Neural progenitor cell (in vitro differentiated cells): ENCODE data around the gene SPIN1. TPM values are rescaled to one million over a fixed set of nuclear protein-coding genes. Genes with fewer than 3 reads are reported as not detected.

Experiments used
- DNase-seq: peaks from one replicate; pipeline ENCODE4 v3.0.0-alpha.2; 2016; ENCODE audit warnings: low spot score
- H2AFZ ChIP-seq: fragments of 200-600 bp; sonication (generic); replicated peaks from 2 replicates; pipeline ENCODE4 v1.6.1; 2016; ENCODE audit warnings: antibody characterized with exemption
- H3F3A ChIP-seq: fragments of 200-600 bp; sonication (generic); 2 replicates; pipeline ENCODE4 v1.6.1; 2016; ENCODE audit warnings: antibody characterized with exemption, low read depth
- H3K27ac ChIP-seq: fragments of 200-600 bp; sonication (generic); 2 replicates; pipeline ENCODE4 v1.5.1; 2016; ENCODE audit warnings: mild to moderate bottlenecking
- H3K27me3 ChIP-seq: fragments of 200-600 bp; sonication (generic); 2 replicates; pipeline ENCODE4 v1.6.1; 2016; ENCODE audit warnings: mild to moderate bottlenecking, moderate library complexity
- H3K36me3 ChIP-seq: fragments of 200-600 bp; sonication (generic); 2 replicates; pipeline ENCODE4 v1.5.1; 2016
- H3K4me1 ChIP-seq: fragments of 200-600 bp; sonication (generic); 2 replicates; pipeline ENCODE4 v1.6.1; 2016; ENCODE audit warnings: mixed run types
- H3K4me2 ChIP-seq: fragments of 200-600 bp; sonication (generic); 2 replicates; pipeline ENCODE4 v1.6.1; 2016
- H3K4me3 ChIP-seq: fragments of 200-600 bp; sonication (generic); 2 replicates; pipeline ENCODE4 v1.5.1; 2016
- H3K79me2 ChIP-seq: fragments of 200-600 bp; sonication (generic); 2 replicates; pipeline ENCODE4 v1.6.1; 2016; ENCODE audit warnings: low read depth
- H3K9ac ChIP-seq: fragments of 200-600 bp; sonication (generic); 2 replicates; pipeline ENCODE4 v1.6.1; 2016
- H3K9me3 ChIP-seq: fragments of 200-600 bp; sonication (generic); 2 replicates; pipeline ENCODE4 v1.5.1; 2016; ENCODE audit warnings: low read depth
- H4K20me1 ChIP-seq: fragments of 200-600 bp; sonication (generic); 2 replicates; pipeline ENCODE4 v1.6.1; 2016; ENCODE audit warnings: low read depth
- H3K27ac Mint-ChIP-seq: 3 replicates; pipeline ENCODE4 v1.8.0; 2021; ENCODE audit warnings: mixed read lengths
- H3K27me3 Mint-ChIP-seq: 2 replicates; pipeline ENCODE4 v1.8.0; 2022; ENCODE audit warnings: low read depth, mild to moderate bottlenecking, inconsistent platforms, moderate library complexity, mixed read lengths; ENCODE audit not compliant: insufficient read depth
- H3K36me3 Mint-ChIP-seq: 3 replicates; pipeline ENCODE4 v1.8.0; 2021; ENCODE audit warnings: mixed read lengths
- H3K4me1 Mint-ChIP-seq: 3 replicates; pipeline ENCODE4 v1.8.0; 2021; ENCODE audit warnings: mixed read lengths
- H3K4me3 Mint-ChIP-seq: 3 replicates; pipeline ENCODE4 v1.8.0; 2021; ENCODE audit warnings: mild to moderate bottlenecking, moderate library complexity, mixed read lengths
- H3K9me3 Mint-ChIP-seq: 3 replicates; pipeline ENCODE4 v1.8.0; 2020; ENCODE audit warnings: mixed read lengths
- CTCF ChIP-seq: fragments of 200-600 bp; sonication (generic); IDR thresholded peaks from 2 replicates; pipeline ENCODE4 v1.5.1; 2017; ENCODE audit warnings: antibody characterized with exemption, mild to moderate bottlenecking
- EZH2 ChIP-seq: fragments of 200-600 bp; sonication (generic); IDR thresholded peaks from 2 replicates; pipeline ENCODE4 v1.6.1; 2017; ENCODE audit warnings: antibody characterized with exemption, mild to moderate bottlenecking, moderate library complexity
- EZH2phosphoT487 ChIP-seq: fragments of 200-600 bp; sonication (generic); IDR thresholded peaks from 2 replicates; pipeline ENCODE4 v1.6.1; 2017; ENCODE audit warnings: antibody characterized with exemption
- total RNA-seq: library from RNA; depleted of rRNA; stranded (reverse); fragments of >200 nt; gene quantifications from 2 replicates; pipeline ENCODE4 v1.2.3, GENCODE V29; 2015; ENCODE audit warnings: low replicate concordance

SPIN1 gene
- total RNA-seq, 1 donor from 2014 or later: 101 TPM

GRCh38 chr9:88406051-88406450, 17.8 kb downstream of the SPIN1 start:
- Histone ChIP-seq H3K27ac (no peak overlapping the region), H3K4me2 (no peak overlapping the region), H3K9me3 (no peaks in the 10 kb centered on the region), H3K9ac (no peak overlapping the region), H4K20me1 (peaks cover 21% of the 10 kb centered on the region), H3K4me1 (no peaks in the 10 kb centered on the region), H2AFZ (no peak overlapping the region), H3K4me3 (no peak overlapping the region), H3F3A (no peaks in the 10 kb centered on the region), H3K27me3 (no peaks in the 10 kb centered on the region), H3K79me2 (peaks cover 100% of the 10 kb centered on the region), H3K36me3 (no peaks in the 10 kb centered on the region)
- TF ChIP-seq EZH2 (no peak), CTCF (no peak), EZH2phosphoT487 (no peak)
- Mint-ChIP-seq H3K36me3 (peaks cover 51% of the 10 kb centered on the region), H3K27me3 (no peaks in the 10 kb centered on the region), H3K9me3 (peaks cover 58% of the 10 kb centered on the region), H3K4me1 (no peaks in the 10 kb centered on the region), H3K4me3 (no peak overlapping the region), H3K27ac (no peak overlapping the region)
- DNase-seq: no peak

GRCh38 chr9:88411471-88411870, 23.2 kb downstream of the SPIN1 start:
- no peak overlapping the region for H3K4me2 ChIP-seq
- H3K79me2 ChIP-seq: peaks cover 100% of the 10 kb centered on the region
- TF ChIP-seq CTCF (no peak), EZH2phosphoT487 (no peak), EZH2 (no peak)
- no peak overlapping the region for H3K27ac Mint-ChIP-seq
- peaks cover 10% of the 10 kb centered on the region for H4K20me1 ChIP-seq
- peaks cover 67% of the 10 kb centered on the region for H3K9me3 Mint-ChIP-seq
- H3F3A ChIP-seq: no peaks in the 10 kb centered on the region
- H3K9me3 ChIP-seq: no peaks in the 10 kb centered on the region
- no peaks in the 10 kb centered on the region for H3K36me3 ChIP-seq
- no peaks in the 10 kb centered on the region for H3K4me1 Mint-ChIP-seq
- H3K27me3 ChIP-seq: no peaks in the 10 kb centered on the region
- no peaks in the 10 kb centered on the region for H3K27me3 Mint-ChIP-seq
- no peak overlapping the region for H3K4me3 ChIP-seq
- H3K36me3 Mint-ChIP-seq: peaks cover 44% of the 10 kb centered on the region
- H3K9ac ChIP-seq: no peak overlapping the region
- no peak overlapping the region for H3K27ac ChIP-seq
- no peak overlapping the region for H3K4me3 Mint-ChIP-seq
- no peak overlapping the region for H2AFZ ChIP-seq
- no peaks in the 10 kb centered on the region for H3K4me1 ChIP-seq
- no peak for DNase-seq

GRCh38 chr9:88414298-88414697, 26.1 kb downstream of the SPIN1 start:
- no peaks in the 10 kb centered on the region for H3K36me3 ChIP-seq
- peaks cover 100% of the 10 kb centered on the region for H3K79me2 ChIP-seq
- Mint-ChIP-seq H3K4me3 (no peak overlapping the region), H3K27ac (no peak overlapping the region), H3K4me1 (no peaks in the 10 kb centered on the region), H3K36me3 (peaks cover 59% of the 10 kb centered on the region), H3K9me3 (peaks cover 72% of the 10 kb centered on the region), H3K27me3 (no peaks in the 10 kb centered on the region)
- H3K27me3 ChIP-seq: no peaks in the 10 kb centered on the region
- no peak overlapping the region for H2AFZ ChIP-seq
- no peak overlapping the region for H3K4me3 ChIP-seq
- TF ChIP-seq EZH2: no peak
- no peak for TF ChIP-seq EZH2phosphoT487
- no peak for TF ChIP-seq CTCF
- no peak overlapping the region for H3K9ac ChIP-seq
- no peak for DNase-seq
- H3K9me3 ChIP-seq: no peaks in the 10 kb centered on the region
- no peak overlapping the region for H3K4me2 ChIP-seq
- peaks cover 30% of the 10 kb centered on the region for H4K20me1 ChIP-seq
- no peaks in the 10 kb centered on the region for H3K4me1 ChIP-seq
- no peak overlapping the region for H3K27ac ChIP-seq
- H3F3A ChIP-seq: peaks cover 3% of the 10 kb centered on the region
